SKM-1 treated with dmso at 0.1 percent for 144 hours (cell line): ENCODE data around the gene KLHL13.
"Not testable (repeated sequence)": the region's sequence is repeated elsewhere in the genome, so short reads cannot be mapped to it uniquely, and the experiment has no call there.

Source experiments
- DNase-seq: peaks from one replicate; lab custom pipeline; 2025; ENCODE audit not compliant: unreplicated experiment; lab: John Stamatoyannopoulos, UW

KLHL13 gene

GRCh38 chrX:118074196-118074595 is 42.4 kb downstream of the KLHL13 start:
- DNase-seq = no peak

- no peak for DNase-seq
These were observed 49.6 kb downstream of the KLHL13 start for GRCh38 chrX:118066867-118067515.

GRCh38 chrX:118062817-118063615 is 53.6 kb downstream of the KLHL13 start:
- DNase-seq = no peak

- DNase-seq = no peak
These were observed 54.4 kb downstream of the KLHL13 start for GRCh38 chrX:118062048-118062789.

- no peak for DNase-seq
These were observed 57.7 kb downstream of the KLHL13 start for GRCh38 chrX:118058924-118059323.

GRCh38 chrX:118056870-118057269 is 59.7 kb downstream of the KLHL13 start:
- no peak for DNase-seq

- DNase-seq = peak; percentile 4
These were observed 66.9 kb downstream of the KLHL13 start for GRCh38 chrX:118049713-118050112.

- no peak for DNase-seq
These were observed 69.0 kb downstream of the KLHL13 start for GRCh38 chrX:118047446-118048186.

- no peak for DNase-seq
These were observed 77.0 kb downstream of the KLHL13 start for GRCh38 chrX:118039591-118039990.

GRCh38 chrX:118038614-118039365 is 77.8 kb downstream of the KLHL13 start:
- no peak for DNase-seq

- no peak for DNase-seq
These were observed 90.0 kb downstream of the KLHL13 start for GRCh38 chrX:118026631-118027030.

- DNase-seq = no peak
These were observed 91.4 kb downstream of the KLHL13 start for GRCh38 chrX:118025226-118025625.

GRCh38 chrX:118024482-118024881 is 92.1 kb downstream of the KLHL13 start:
- DNase-seq = no peak

GRCh38 chrX:118022753-118023152 is 93.9 kb downstream of the KLHL13 start:
- DNase-seq = no peak

- no peak for DNase-seq
These were observed 100.2 kb downstream of the KLHL13 start for GRCh38 chrX:118016422-118016821.

GRCh38 chrX:118002417-118002816 is 114.2 kb downstream of the KLHL13 start:
- DNase-seq = not testable (repeated sequence)

- no peak for DNase-seq
These were observed 116.1 kb downstream of the KLHL13 start for GRCh38 chrX:118000518-118000917.

- DNase-seq = no peak
These were observed 118.4 kb downstream of the KLHL13 start for GRCh38 chrX:117998171-117998570.

- DNase-seq = no peak
These were observed 119.6 kb downstream of the KLHL13 start for GRCh38 chrX:117996918-117997480.

- DNase-seq = no peak
These were observed 120.2 kb downstream of the KLHL13 start for GRCh38 chrX:117996408-117996807.
